Stimulated activated CD4-positive, alpha-beta T cell treated with anti-CD3 and anti-CD28 coated beads, TNF-alpha, amount 100 ng/mL, for 48 hours (primary cell): ENCODE results near the gene MAN1A2.

Source experiments
- DNase-seq, 3 donors: peaks; one replicate each; pipeline ENCODE4 v3.0.0-alpha.2; 2020; ENCODE audit warnings: low read depth in 3 of 3

MAN1A2 gene

GRCh38 chr1:117575586-117576225, 208.5 kb downstream of the MAN1A2 start:
- no peak for DNase-seq

GRCh38 chr1:117576236-117576635, 209.0 kb downstream of the MAN1A2 start:
- no peak for DNase-seq

GRCh38 chr1:117577191-117577885, 210.1 kb downstream of the MAN1A2 start:
- no peak for DNase-seq

GRCh38 chr1:117578466-117578865, 211.2 kb downstream of the MAN1A2 start:
- DNase-seq: no peak
